ENCODE data around the gene FBXO5.

The FBXO5 gene

GRCh38 chr6:152948150-152948768 lies 34.6 kb downstream of the FBXO5 start:
- DNase-seq = no peak

GRCh38 chr6:152946995-152947394 lies 35.8 kb downstream of the FBXO5 start:
- DNase-seq = no peak

GRCh38 chr6:152946484-152946883 lies 36.4 kb downstream of the FBXO5 start:
- DNase-seq = no peak

- DNase-seq = no peak
Measured at GRCh38 chr6:152943260-152943897, 39.5 kb downstream of the FBXO5 start.

GRCh38 chr6:152942319-152942869 lies 40.4 kb downstream of the FBXO5 start:
- DNase-seq = no peak

GRCh38 chr6:152941746-152942145 lies 41.1 kb downstream of the FBXO5 start:
- no peak for DNase-seq

GRCh38 chr6:152932865-152933264 lies 50.0 kb downstream of the FBXO5 start:
- no peak for DNase-seq

GRCh38 chr6:152922706-152923105 lies 60.1 kb downstream of the FBXO5 start:
- DNase-seq = no peak
